ENCODE data around the gene RNF220. TPM values are rescaled to one million over a fixed set of nuclear protein-coding genes. Genes with fewer than 3 reads are reported as not detected.

Gene RNF220
- polyA plus RNA-seq, 1 donor from 2014 or later: 142 TPM

GRCh38 chr1:44380666-44381177 lies 24.3 kb upstream of the RNF220 start (continued):
- TF ChIP-seq EP300 (conservative IDR thresholded peaks at IDR 0.05; ENCODE audit: poor library complexity, severe bottlenecking): no peak
- TF ChIP-seq POLR2AphosphoS5 (IDR thresholded peaks at IDR 0.05): no peak
- TF ChIP-seq EZH2 (IDR thresholded peaks at IDR 0.05; ENCODE audit: borderline replicate concordance, insufficient read depth, low read length, poor library complexity, severe bottlenecking): no peak
- no peak for TF ChIP-seq MXI1 (conservative IDR thresholded peaks at IDR 0.05; ENCODE audit: poor library complexity, severe bottlenecking)

GRCh38 chr1:44388551-44388950 lies 16.5 kb upstream of the RNF220 start:
- Histone ChIP-seq H3K27me3 (ENCODE audit: insufficient read depth, low read depth, low read length) (no peaks in the 10 kb centered on the region), H3K79me2 (replicated peaks; ENCODE audit: insufficient read depth, low read length) (no peaks in the 10 kb centered on the region), H2AFZ (ENCODE audit: low read depth, low read length) (no peak overlapping the region), H3K9ac (ENCODE audit: low read length) (no peak overlapping the region), H3K4me3 (ENCODE audit: low read length) (no peak overlapping the region), H3K4me2 (ENCODE audit: low read length) (no peak overlapping the region), H3K9me2 (ENCODE audit: insufficient read depth, low read length) (no peaks in the 10 kb centered on the region), H3K9me3 (ENCODE audit: low read length) (no peaks in the 10 kb centered on the region), H3F3A (ENCODE audit: insufficient read depth, low read length, poor library complexity, severe bottlenecking) (no peaks in the 10 kb centered on the region), H3K27ac (ENCODE audit: low read length) (no peak overlapping the region), H3K36me3 (ENCODE audit: insufficient read depth, low read length) (no peaks in the 10 kb centered on the region), H4K20me1 (ENCODE audit: insufficient read depth) (no peaks in the 10 kb centered on the region)
- TF ChIP-seq REST (IDR thresholded peaks at IDR 0.05; ENCODE audit: borderline replicate concordance): no peak
- TF ChIP-seq CTCF (IDR thresholded peaks at IDR 0.05; ENCODE audit: poor library complexity, severe bottlenecking): no peak
- TF ChIP-seq POLR2AphosphoS5 (IDR thresholded peaks at IDR 0.05): no peak
- no peak for TF ChIP-seq TAF1 (IDR thresholded peaks at IDR 0.05; ENCODE audit: low read depth)
- no peak for TF ChIP-seq EP300 (conservative IDR thresholded peaks at IDR 0.05; ENCODE audit: poor library complexity, severe bottlenecking)
- TF ChIP-seq RAD21 (conservative IDR thresholded peaks at IDR 0.05): no peak
- TF ChIP-seq MXI1 (conservative IDR thresholded peaks at IDR 0.05; ENCODE audit: poor library complexity, severe bottlenecking): no peak
- TF ChIP-seq EZH2 (IDR thresholded peaks at IDR 0.05; ENCODE audit: borderline replicate concordance, insufficient read depth, low read length, poor library complexity, severe bottlenecking): no peak
- no peak for TF ChIP-seq SMC3 (conservative IDR thresholded peaks at IDR 0.05; ENCODE audit: poor library complexity)

GRCh38 chr1:44389437-44389836 lies 15.6 kb upstream of the RNF220 start:
- Histone ChIP-seq H3K9me3 (ENCODE audit: low read length) (no peaks in the 10 kb centered on the region), H3K36me3 (ENCODE audit: insufficient read depth, low read length) (no peaks in the 10 kb centered on the region), H3K4me2 (ENCODE audit: low read length) (no peak overlapping the region), H3K27ac (ENCODE audit: low read length) (no peak overlapping the region), H3K4me3 (ENCODE audit: low read length) (no peak overlapping the region), H3K9me2 (ENCODE audit: insufficient read depth, low read length) (no peaks in the 10 kb centered on the region), H3K27me3 (ENCODE audit: insufficient read depth, low read depth, low read length) (no peaks in the 10 kb centered on the region), H3K79me2 (replicated peaks; ENCODE audit: insufficient read depth, low read length) (no peaks in the 10 kb centered on the region), H2AFZ (ENCODE audit: low read depth, low read length) (no peak overlapping the region), H3F3A (ENCODE audit: insufficient read depth, low read length, poor library complexity, severe bottlenecking) (no peaks in the 10 kb centered on the region), H4K20me1 (ENCODE audit: insufficient read depth) (no peaks in the 10 kb centered on the region), H3K9ac (ENCODE audit: low read length) (no peak overlapping the region)
- TF ChIP-seq REST (IDR thresholded peaks at IDR 0.05; ENCODE audit: borderline replicate concordance) (no peak), EP300 (conservative IDR thresholded peaks at IDR 0.05; ENCODE audit: poor library complexity, severe bottlenecking) (no peak), POLR2AphosphoS5 (IDR thresholded peaks at IDR 0.05) (no peak), RAD21 (conservative IDR thresholded peaks at IDR 0.05) (no peak), EZH2 (IDR thresholded peaks at IDR 0.05; ENCODE audit: borderline replicate concordance, insufficient read depth, low read length, poor library complexity, severe bottlenecking) (no peak), SMC3 (conservative IDR thresholded peaks at IDR 0.05; ENCODE audit: poor library complexity) (no peak), TAF1 (IDR thresholded peaks at IDR 0.05; ENCODE audit: low read depth) (no peak)
